HEK293T (cell line): ENCODE results near the gene LRRC17.

Experiments used
- CTCF ChIA-PET: fragments of 350-600 bp; formaldehyde crosslinking; extraction: SDS; loops from one replicate; lab custom pipeline; 2021; ENCODE audit warnings: antibody characterized with exemption, inconsistent platforms; lab: Yijun Ruan, JAX
- POLR2A ChIA-PET: fragments of 350-600 bp; formaldehyde crosslinking; extraction: SDS; loops from one replicate; lab custom pipeline; 2020; ENCODE audit warnings: antibody characterized with exemption, inconsistent platforms; lab: Yijun Ruan, JAX
- DNase-seq: peaks from one replicate; pipeline ENCODE4 v3.0.0; 2012; ENCODE audit warnings: mixed read lengths; ENCODE audit errors: extremely low spot score
- ARNT ChIP-seq: fragments of 450-650 bp; IDR thresholded peaks from 2 replicates; pipeline ENCODE4 v1.6.1; 2017; ENCODE audit warnings: mild to moderate bottlenecking
- BHLHE40 ChIP-seq: fragments of 450-650 bp; IDR thresholded peaks from 2 replicates; pipeline ENCODE4 v1.6.1; 2016; ENCODE audit warnings: mild to moderate bottlenecking, moderate library complexity, borderline replicate concordance
- CTBP1 ChIP-seq: fragments of 450-650 bp; IDR thresholded peaks from 2 replicates; pipeline ENCODE4 v1.6.1; 2016; ENCODE audit warnings: borderline replicate concordance
- ELF4 ChIP-seq: fragments of 450-650 bp; IDR thresholded peaks from 2 replicates; pipeline ENCODE4 v1.6.1; 2017; ENCODE audit warnings: antibody characterized with exemption
- FOXA1 ChIP-seq: fragments of 450-650 bp; IDR thresholded peaks from 2 replicates; pipeline ENCODE4 v1.6.1; 2016; ENCODE audit warnings: mild to moderate bottlenecking
- FOXK2 ChIP-seq: fragments of 450-650 bp; IDR thresholded peaks from 2 replicates; pipeline ENCODE4 v1.6.1; 2016; ENCODE audit warnings: mild to moderate bottlenecking
- FOXM1 ChIP-seq: fragments of 450-650 bp; IDR thresholded peaks from 2 replicates; pipeline ENCODE4 v1.6.1; 2017; ENCODE audit warnings: mild to moderate bottlenecking, borderline replicate concordance
- HDGF ChIP-seq: fragments of 450-650 bp; IDR thresholded peaks from 2 replicates; pipeline ENCODE4 v1.6.1; 2017; ENCODE audit warnings: antibody characterized with exemption, borderline replicate concordance
- L3MBTL2 ChIP-seq: fragments of 450-650 bp; conservative IDR thresholded peaks from 2 replicates; pipeline ENCODE4 v1.6.1; 2016; ENCODE audit warnings: mild to moderate bottlenecking
- LEF1 ChIP-seq: fragments of 450-650 bp; IDR thresholded peaks from 2 replicates; pipeline ENCODE4 v1.6.1; 2017; ENCODE audit warnings: mild to moderate bottlenecking, borderline replicate concordance
- NFRKB ChIP-seq: fragments of 450-650 bp; IDR thresholded peaks from 2 replicates; pipeline ENCODE4 v1.6.1; 2016; ENCODE audit warnings: mild to moderate bottlenecking, moderate library complexity
- SP1 ChIP-seq: fragments of 450-650 bp; IDR thresholded peaks from 2 replicates; pipeline ENCODE4 v1.6.1; 2017
- SUZ12 ChIP-seq: fragments of 450-650 bp; IDR thresholded peaks from 2 replicates; pipeline ENCODE4 v1.6.1; 2016; ENCODE audit warnings: mild to moderate bottlenecking
- TARDBP ChIP-seq: fragments of 450-650 bp; IDR thresholded peaks from 2 replicates; pipeline ENCODE4 v1.6.1; 2016
- ZNF384 ChIP-seq: fragments of 450-650 bp; IDR thresholded peaks from 2 replicates; pipeline ENCODE4 v1.6.1; 2016
- TF ChIP-seq, protein P1 (sequence below): fragments of 450-650 bp; IDR thresholded peaks from 2 replicates; pipeline ENCODE4 v1.6.1; 2016

LRRC17 gene

GRCh38 chr7:102985176-102985783, 72.5 kb downstream of the LRRC17 start:
- no peak for DNase-seq
- TF ChIP-seq ARNT (no peak), SP1 (no peak), FOXK2 (no peak)
- ChIA-PET POLR2A (no interaction called here), CTCF (no interaction called here)

DNA sequence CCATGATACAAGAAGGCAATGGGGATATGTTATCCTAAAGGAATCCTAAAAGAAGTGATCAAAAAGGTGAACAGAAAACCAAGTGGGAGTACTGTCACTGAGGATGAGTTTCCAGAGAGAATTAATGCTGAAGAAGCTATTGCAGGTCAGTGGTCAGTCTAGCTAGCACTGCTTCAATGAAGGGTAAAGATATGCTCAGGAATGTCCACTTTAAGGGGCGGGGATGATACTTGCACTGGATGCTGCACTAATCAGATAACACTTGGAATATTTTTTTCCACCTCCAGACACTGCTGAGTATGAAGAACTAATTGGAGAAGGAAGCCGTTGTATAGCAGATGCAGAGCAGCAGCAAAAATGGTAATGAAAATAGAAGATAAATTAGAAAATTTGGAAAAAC, 75.3 kb downstream of the LRRC17 start:
- ChIA-PET CTCF (no interaction called here), POLR2A (no interaction called here)
- TF ChIP-seq LEF1 (no peak), HDGF (no peak), L3MBTL2 (no peak), BHLHE40 (no peak), SUZ12 (no peak)
- TF ChIP-seq, protein P1, sequence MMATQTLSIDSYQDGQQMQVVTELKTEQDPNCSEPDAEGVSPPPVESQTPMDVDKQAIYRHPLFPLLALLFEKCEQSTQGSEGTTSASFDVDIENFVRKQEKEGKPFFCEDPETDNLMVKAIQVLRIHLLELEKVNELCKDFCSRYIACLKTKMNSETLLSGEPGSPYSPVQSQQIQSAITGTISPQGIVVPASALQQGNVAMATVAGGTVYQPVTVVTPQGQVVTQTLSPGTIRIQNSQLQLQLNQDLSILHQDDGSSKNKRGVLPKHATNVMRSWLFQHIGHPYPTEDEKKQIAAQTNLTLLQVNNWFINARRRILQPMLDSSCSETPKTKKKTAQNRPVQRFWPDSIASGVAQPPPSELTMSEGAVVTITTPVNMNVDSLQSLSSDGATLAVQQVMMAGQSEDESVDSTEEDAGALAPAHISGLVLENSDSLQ = no peak
- DNase-seq = no peak

GRCh38 chr7:102988631-102989560, 76.1 kb downstream of the LRRC17 start:
- ChIA-PET POLR2A (no interaction called here), CTCF (interaction anchor here (0.7 kb wide), 1 partner anchor 53 kb away, joined by 3 read pairs; no protein-coding TSS in a partner anchor)
- TF ChIP-seq NFRKB (no peak), CTBP1 (no peak), BHLHE40 (no peak), LEF1 (no peak)
- DNase-seq = no peak

DNA sequence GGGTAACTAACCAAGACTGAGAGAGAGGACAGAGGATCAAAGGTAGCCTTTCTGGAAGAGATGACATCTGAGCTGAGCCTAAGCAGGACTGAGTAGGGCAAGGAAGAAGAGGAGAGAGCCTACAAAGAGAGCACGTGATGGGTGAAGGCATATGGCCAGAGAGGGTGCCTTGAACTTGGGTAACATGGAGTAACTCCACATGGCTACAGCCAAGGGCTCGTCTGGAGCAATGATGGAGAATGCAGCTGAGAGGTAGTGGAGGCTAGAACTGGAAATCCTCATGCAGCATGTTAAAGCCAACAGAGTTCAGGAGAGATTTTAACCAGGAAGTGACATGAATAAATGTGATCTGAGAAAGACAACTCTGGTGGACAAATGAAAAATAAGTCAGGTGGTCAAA, 77.8 kb downstream of the LRRC17 start:
- ChIA-PET CTCF (no interaction called here), POLR2A (no interaction called here)
- no peak for DNase-seq
- no peak for TF ChIP-seq FOXA1
- no peak for TF ChIP-seq FOXM1

- TF ChIP-seq FOXM1 (no peak), SUZ12 (no peak), SP1 (no peak), BHLHE40 (no peak), ELF4 (no peak), HDGF (no peak), ZNF384 (no peak), ARNT (no peak), FOXA1 (no peak), TARDBP (no peak), L3MBTL2 (no peak)
- TF ChIP-seq, protein P1 = no peak
- ChIA-PET CTCF (no interaction called here), POLR2A (no interaction called here)
These were observed 78.3 kb downstream of the LRRC17 start for GRCh38 chr7:102991077-102991539.

GRCh38 chr7:102991540-102992214, 78.9 kb downstream of the LRRC17 start:
- ChIA-PET CTCF (no interaction called here), POLR2A (no interaction called here)
- DNase-seq = peak; percentile 48
- TF ChIP-seq FOXM1 (no peak), HDGF (no peak), ZNF384 (no peak), LEF1 (no peak), FOXA1 (no peak), NFRKB (no peak), ARNT (no peak), CTBP1 (no peak), SUZ12 (no peak), SP1 (no peak), TARDBP (no peak), L3MBTL2 (no peak), BHLHE40 (no peak), ELF4 (no peak), FOXK2 (no peak)
- TF ChIP-seq, protein P1 = no peak

More at GRCh38 chr7:102991077-102991539, 78.3 kb downstream of the LRRC17 start:
- no peak for DNase-seq
